HG02623 (cell line): Measurements from ENCODE around the gene SCRT2.
"Not testable (repeated sequence)": the region's sequence is repeated elsewhere in the genome, so short reads cannot be mapped to it uniquely, and the experiment has no call there.

Source experiments
- ATAC-seq: cut with Tn5 transposase; IDR thresholded peaks from one replicate; pipeline ENCODE4 v1.9.1; 2021; ENCODE audit warnings: moderate library complexity; ENCODE audit not compliant: unreplicated experiment

Gene SCRT2

GRCh38 chr20:653590-654416 lies 21.8 kb downstream of the SCRT2 start:
- ATAC-seq = no peak

GRCh38 chr20:653110-653589 lies 22.5 kb downstream of the SCRT2 start, which contains the start of gene SRXN1:
SRXN1 (minus strand) TSS chr20:653200; CDS start chr20:653185, 15 bp downstream.
- peak; percentile 90 for ATAC-seq

- ATAC-seq = peak; percentile 5
Observed at GRCh38 chr20:652615-653109, 22.9 kb downstream of the SCRT2 start.

- ATAC-seq = no peak
Observed at GRCh38 chr20:651713-652614, 23.6 kb downstream of the SCRT2 start.

GRCh38 chr20:650954-651353 lies 24.6 kb downstream of the SCRT2 start:
- no peak for ATAC-seq

- ATAC-seq = no peak
Observed at GRCh38 chr20:650281-650680, 25.3 kb downstream of the SCRT2 start.

- no peak for ATAC-seq
Observed at GRCh38 chr20:647479-648019, 28.1 kb downstream of the SCRT2 start.

GRCh38 chr20:646868-647233 lies 28.8 kb downstream of the SCRT2 start:
- no peak for ATAC-seq

- ATAC-seq = no peak
Observed at GRCh38 chr20:646107-646867, 29.3 kb downstream of the SCRT2 start.

GRCh38 chr20:645318-646106 lies 30.1 kb downstream of the SCRT2 start:
- ATAC-seq = no peak

- ATAC-seq = no peak
Observed at GRCh38 chr20:644692-645317, 30.8 kb downstream of the SCRT2 start.

- ATAC-seq = no peak
Observed at GRCh38 chr20:642398-643174, 33.0 kb downstream of the SCRT2 start.

- ATAC-seq = not testable (repeated sequence)
Observed at GRCh38 chr20:642013-642397, 33.6 kb downstream of the SCRT2 start.

GRCh38 chr20:641516-641875 lies 34.1 kb downstream of the SCRT2 start:
- no peak for ATAC-seq

GRCh38 chr20:640674-641515 lies 34.7 kb downstream of the SCRT2 start:
- ATAC-seq = no peak

- ATAC-seq = no peak
Observed at GRCh38 chr20:638579-638978, 37.0 kb downstream of the SCRT2 start.

- ATAC-seq = no peak
Observed at GRCh38 chr20:637559-637958, 38.0 kb downstream of the SCRT2 start.

GRCh38 chr20:635893-636338 lies 39.7 kb downstream of the SCRT2 start:
- no peak for ATAC-seq
